Measurements from ENCODE around the gene DGKA.

- TF ChIP-seq CTCF (IDR thresholded peaks at IDR 0.05; ENCODE audit: insufficient read depth, low read length) (no peak), POLR2AphosphoS5 (IDR thresholded peaks at IDR 0.05; ENCODE audit: low read depth) (no peak), REST (IDR thresholded peaks at IDR 0.05; ENCODE audit: insufficient replicate concordance, low read depth) (no peak), GABPA (IDR thresholded peaks at IDR 0.05; ENCODE audit: low read depth) (no peak), SPI1 (IDR thresholded peaks at IDR 0.05; ENCODE audit: borderline replicate concordance, low read depth) (no peak)
Observed at GRCh38 chr12:55963760-55964159, 32.8 kb downstream of the DGKA start.
